HepG2 (cell line): Measurements from ENCODE around the gene KAT6B. TPM values are rescaled to one million over a fixed set of nuclear protein-coding genes. Genes with fewer than 3 reads are reported as not detected.

Experiments used
- ATAC-seq: fragments of 200-7000 bp; cut with Tn5 transposase; 3 replicates; pipeline ENCODE4 v1.9.1; 2020; ENCODE audit warnings: mild to moderate bottlenecking, moderate library complexity
- BruUV-seq: library from RNA; stranded (reverse); fragments of 400-500 nt; replicated peaks from 2 replicates; lab custom pipeline; 2021; lab: Mats Ljungman, UMichigan
- CTCF ChIA-PET: fragments of 300-600 bp; formaldehyde crosslinking; extraction: SDS; loops from one replicate; lab custom pipeline; 2021; ENCODE audit warnings: low total read pairs, inconsistent platforms, low intra/inter-chr PET ratio; lab: Yijun Ruan, JAX
- POLR2A ChIA-PET: fragments of 350-600 bp; sonication (Branson Sonifier 250); formaldehyde crosslinking; loops from one replicate; lab custom pipeline; 2020; ENCODE audit warnings: antibody characterized with exemption, inconsistent platforms; lab: Yijun Ruan, JAX
- DNase-seq: peaks from one replicate; pipeline ENCODE4 v3.0.0-alpha.2; 2015; ENCODE audit warnings: low spot score
- FAIRE-seq: peaks from 3 replicates; lab custom pipeline; 2011; peaks lifted over from hg19 to GRCh38; lab: Jason Lieb, UNC
- H2AFZ ChIP-seq: one replicate; pipeline ENCODE4 v1.6.1; 2011; ENCODE audit warnings: low read length, inconsistent platforms
- H3K27ac ChIP-seq: fragments of 300-600 bp; 3 replicates; pipeline ENCODE4 v1.8.0; 2011; ENCODE audit warnings: mixed run types, mild to moderate bottlenecking, mixed read lengths, low read length, inconsistent platforms; ENCODE audit not compliant: insufficient read depth; ENCODE audit errors: extremely low read length
- H3K27me3 ChIP-seq, 2 experiments: fragments of 200-600 bp in 1 of 2; 2 replicates in 1 of 2; 3 replicates in 1 of 2; pipeline versions ENCODE4 v1.6.0 to v1.8.0; 2011; ENCODE audit warnings: low read length in 2 of 2, mild to moderate bottlenecking in 2 of 2, moderate library complexity in 2 of 2, inconsistent platforms in 1 of 2; ENCODE audit not compliant: insufficient read depth in 2 of 2, control insufficient read depth in 1 of 2
- H3K36me3 ChIP-seq, 2 experiments: fragments of 200-600 bp in 1 of 2; replicated peaks in 1 of 2; 2 replicates in 1 of 2; 3 replicates in 1 of 2; pipeline versions ENCODE4 v1.5.1 to v1.8.0; 2011; ENCODE audit warnings: low read length in 2 of 2, inconsistent platforms in 1 of 2; ENCODE audit not compliant: insufficient read depth in 2 of 2, control insufficient read depth in 1 of 2
- H3K4me1 ChIP-seq: 2 replicates; pipeline ENCODE4 v1.5.1; 2012; ENCODE audit warnings: low read length, inconsistent platforms; ENCODE audit not compliant: insufficient read depth
- H3K4me2 ChIP-seq: 2 replicates; pipeline ENCODE4 v1.6.0; 2011; ENCODE audit warnings: low read depth, low read length, inconsistent platforms
- H3K4me3 ChIP-seq, 3 experiments: fragments of 200-600 bp in 1 of 3; sonication (generic), shearing (Covaris generic) in 1 of 3; replicated peaks in 1 of 3; 2 replicates each; pipeline ENCODE4 v1.5.1; 2011 to 2016; ENCODE audit warnings: low read length in 3 of 3, inconsistent platforms in 2 of 3, low read depth in 2 of 3, mild to moderate bottlenecking in 2 of 3, control low read depth in 1 of 3, mixed read lengths in 1 of 3; ENCODE audit not compliant: insufficient read depth in 1 of 3
- H3K79me2 ChIP-seq: one replicate; pipeline ENCODE4 v1.6.1; 2011; ENCODE audit warnings: low read length, inconsistent platforms; ENCODE audit not compliant: insufficient read depth
- H3K9ac ChIP-seq: 2 replicates; pipeline ENCODE4 v1.6.0; 2011; ENCODE audit warnings: mild to moderate bottlenecking, low read depth, low read length, inconsistent platforms; ENCODE audit not compliant: insufficient read depth
- H3K9me3 ChIP-seq: 2 replicates; pipeline ENCODE4 v1.5.1; 2012; ENCODE audit warnings: mild to moderate bottlenecking, low read length
- H4K20me1 ChIP-seq: 2 replicates; pipeline ENCODE4 v1.6.0; 2011; ENCODE audit warnings: inconsistent platforms, mild to moderate bottlenecking, low read length, moderate library complexity; ENCODE audit not compliant: insufficient read depth
- ATF7 ChIP-seq, 2 experiments: fragments of 450-650 bp in 1 of 2; sonication (generic) in 1 of 2; formaldehyde crosslinking in 1 of 2; IDR thresholded peaks; 2 replicates each; pipeline versions ENCODE4 v1.4.0 to v1.6.1; 2016 to 2020; ENCODE audit warnings: antibody characterized with exemption in 1 of 2, mild to moderate bottlenecking in 1 of 2, missing genetic modification reagents in 1 of 2
- FOXC1 ChIP-seq: sonication (generic); formaldehyde crosslinking; IDR thresholded peaks from 2 replicates; pipeline ENCODE4 v1.8.0; 2022; ENCODE audit warnings: mild to moderate bottlenecking, missing genetic modification reagents, borderline replicate concordance
- GPBP1L1 ChIP-seq: sonication (generic); formaldehyde crosslinking; IDR thresholded peaks from 2 replicates; pipeline ENCODE4 v1.5.0; 2020; ENCODE audit warnings: mild to moderate bottlenecking, missing genetic modification reagents
- MAF1 ChIP-seq: sonication (generic); formaldehyde crosslinking; IDR thresholded peaks from 2 replicates; pipeline ENCODE4 v1.5.0; 2020; ENCODE audit warnings: missing genetic modification reagents, borderline replicate concordance
- RAD51 ChIP-seq: fragments of 450-650 bp; IDR thresholded peaks from 2 replicates; pipeline ENCODE4 v1.6.1; 2016; ENCODE audit warnings: borderline replicate concordance
- SALL2 ChIP-seq: sonication (generic); formaldehyde crosslinking; IDR thresholded peaks from 2 replicates; pipeline ENCODE4 v1.8.1; 2023; ENCODE audit warnings: mild to moderate bottlenecking, missing genetic modification reagents, inconsistent platforms
- ZNF616 ChIP-seq: sonication (generic); formaldehyde crosslinking; IDR thresholded peaks from 2 replicates; pipeline ENCODE4 v1.5.0; 2020; ENCODE audit warnings: low read depth, mild to moderate bottlenecking, missing genetic modification reagents
- ZNF768 ChIP-seq: sonication (generic); formaldehyde crosslinking; IDR thresholded peaks from 2 replicates; pipeline ENCODE4 v1.4.0; 2020; ENCODE audit warnings: missing genetic modification reagents
- WGBS: methylation state at CpG from one replicate; pipeline ENCODE4 v1.1.6; 2017; ENCODE audit warnings: low lambda C conversion rate; 5-methylcytosine and 5-hydroxymethylcytosine counted together
- in situ Hi-C: cut with HindIII; loops from 2 replicates; pipeline ENCODE4 v1.10.0; 2017; ENCODE audit warnings: low pct_unique_long_range_greater_than_20kb; ENCODE audit not compliant: extremely low pct_ligation_motif_present
- intact Hi-C: fragments of 100-400 bp; cut with micrococcal nuclease; formaldehyde crosslinking; loops from one replicate; pipeline ENCODE4 v1.10.0; 2022; ENCODE audit not compliant: unreplicated experiment
- polyA plus RNA-seq, 8 experiments: library from polyadenylated mRNA; depleted of rRNA in 3 of 8; stranded (reverse) in 7 of 8; unstranded in 1 of 8; fragments of >200 nt; fragmentation: Illumina TruSeq in 4 of 8; extraction: Trizol in 4 of 8; gene quantifications; 2 replicates each; pipeline versions ENCODE4 v1.2.1 to v1.2.3, GENCODE V29; 2011 to 2016; ENCODE audit warnings: low read depth in 4 of 8, missing spikeins in 1 of 8, mixed read lengths in 1 of 8; ENCODE audit not compliant: insufficient read depth in 1 of 8
- total RNA-seq, 5 experiments: library from RNA; depleted of rRNA; stranded (reverse); fragments of >200 nt; fragmentation: Illumina TruSeq; extraction: Trizol; gene quantifications; 2 replicates each; pipeline ENCODE4 v1.2.3, GENCODE V29; 2016; ENCODE audit warnings: low read depth in 1 of 5

Gene KAT6B
- total and polyA plus RNA-seq, 2 of the 13 experiments (the other 11 are each of a cell fraction or from before 2014, with no cell fraction given), result 3.0 to 9.5 TPM

- 84% methylated on average over 55 of the region's 68 CpGs for WGBS
- ATAC-seq, result no peak
- H3K4me2 ChIP-seq, result no peak overlapping the region
These were observed 217.1 kb downstream of the KAT6B start for GRCh38 chr10:75043256-75044131.

GRCh38 chr10:75048669-75049098 lies 222.3 kb downstream of the KAT6B start:
- no peak for DNase-seq
- H3K4me2 ChIP-seq, result no peak overlapping the region
- FAIRE-seq, result no peak
- H3K4me3 ChIP-seq, result no peak overlapping the region
- no peaks in the 10 kb centered on the region for H3K79me2 ChIP-seq
- no peaks in the 10 kb centered on the region for H4K20me1 ChIP-seq
- H3K9me3 ChIP-seq, result no peaks in the 10 kb centered on the region
- no peak overlapping the region for H3K27ac ChIP-seq
- 50% methylated on average over 9 of the region's 9 CpGs for WGBS
- POLR2A ChIA-PET, result no interaction called here
- no peak overlapping the region for H3K9ac ChIP-seq
- ATAC-seq, result no peak
- intact Hi-C loops (no loop called here), in situ Hi-C loops (no loop called here)
- H2AFZ ChIP-seq, result no peak overlapping the region
- TF ChIP-seq ATF7 (IDR thresholded peaks at IDR 0.05) (peak; percentile 61; the same call in 1 of the 2 replicates), ATF7 (CRISPR knock-in tag; IDR thresholded peaks at IDR 0.05) (no peak), ZNF768 (CRISPR knock-in tag) (no peak)
- no peaks in the 10 kb centered on the region for H3K36me3 ChIP-seq
- CTCF ChIA-PET, result no interaction called here
- BruUV-seq, result no TSS peak
- H3K4me1 ChIP-seq, result no peaks in the 10 kb centered on the region
- peaks cover 3 to 7% of the 10 kb centered on the region in 2 experiments; a peak in 2 of 5 replicates for H3K27me3 ChIP-seq

More at GRCh38 chr10:75043256-75044131, 217.1 kb downstream of the KAT6B start:
- Histone ChIP-seq H3K79me2 (no peaks in the 10 kb centered on the region), H3K9me3 (no peaks in the 10 kb centered on the region), H3K36me3 (no peaks in the 10 kb centered on the region), H3K4me3 (no peak overlapping the region)
- POLR2A ChIA-PET, result no interaction called here
- intact Hi-C loops, result no loop called here
- TF ChIP-seq GPBP1L1 (no peak), ZNF616 (CRISPR knock-in tag) (no peak), SALL2 (CRISPR knock-in tag) (no peak), MAF1 (CRISPR knock-in tag) (no peak), RAD51 (no peak), FOXC1 (no peak)
- TF ChIP-seq, all 625 proteins: peak for 0
- Histone ChIP-seq H3K27me3 (peaks cover 0 to 11% of the 10 kb centered on the region in 2 experiments; a peak in 1 of 5 replicates), H2AFZ (no peak overlapping the region), H4K20me1 (no peaks in the 10 kb centered on the region), H3K27ac (no peak overlapping the region), H3K4me1 (no peaks in the 10 kb centered on the region), H3K9ac (no peak overlapping the region)
- BruUV-seq, result no TSS peak
- CTCF ChIA-PET, result no interaction called here
- no peak for DNase-seq
- in situ Hi-C loops, result no loop called here
- no peak for FAIRE-seq
